RWPE2 (cell line): ENCODE data around the gene SLC44A2.

ENCODE experiments used
- ATAC-seq: fragments of 200-7000 bp; cut with Tn5 transposase; 3 replicates; pipeline ENCODE4 v1.9.1; 2021; ENCODE audit warnings: low read depth
- DNase-seq: peaks from one replicate; pipeline ENCODE4 v3.0.0-alpha.2; 2020; ENCODE audit warnings: low spot score
- H3K27ac ChIP-seq: fragments of 450-650 bp; 2 replicates; pipeline ENCODE4 v1.5.1; 2017; ENCODE audit warnings: mild to moderate bottlenecking; ENCODE audit not compliant: poor library complexity, severe bottlenecking
- H3K27me3 ChIP-seq: fragments of 250-450 bp; sonication (Bioruptor Pico); 2 replicates; pipeline ENCODE4 v1.5.1; 2021; ENCODE audit warnings: mild to moderate bottlenecking, moderate library complexity; ENCODE audit not compliant: insufficient read depth, poor library complexity, severe bottlenecking
- H3K36me3 ChIP-seq: fragments of 250-450 bp; sonication (Bioruptor Pico); 2 replicates; pipeline ENCODE4 v1.5.1; 2020; ENCODE audit warnings: low read depth, mild to moderate bottlenecking, moderate library complexity
- H3K4me1 ChIP-seq: fragments of 250-450 bp; sonication (Bioruptor Pico); 2 replicates; pipeline ENCODE4 v1.5.1; 2021; ENCODE audit warnings: mild to moderate bottlenecking, moderate library complexity; ENCODE audit not compliant: insufficient read depth, poor library complexity, severe bottlenecking
- H3K4me3 ChIP-seq: fragments of 250-450 bp; sonication (Bioruptor Pico); 2 replicates; pipeline ENCODE4 v1.5.1; 2021; ENCODE audit warnings: mild to moderate bottlenecking, moderate library complexity; ENCODE audit not compliant: severe bottlenecking
- H3K9me3 ChIP-seq: fragments of 250-450 bp; sonication (Bioruptor Pico); 2 replicates; pipeline ENCODE4 v1.5.1; 2021; ENCODE audit warnings: mild to moderate bottlenecking, moderate library complexity; ENCODE audit not compliant: severe bottlenecking
- TF ChIP-seq, protein P1 (sequence below): fragments of 450-650 bp; IDR thresholded peaks from one replicate; pipeline ENCODE4 v1.5.1; 2017; ENCODE audit warnings: mild to moderate bottlenecking, moderate library complexity; ENCODE audit not compliant: poor library complexity, severe bottlenecking

The SLC44A2 gene

DNA sequence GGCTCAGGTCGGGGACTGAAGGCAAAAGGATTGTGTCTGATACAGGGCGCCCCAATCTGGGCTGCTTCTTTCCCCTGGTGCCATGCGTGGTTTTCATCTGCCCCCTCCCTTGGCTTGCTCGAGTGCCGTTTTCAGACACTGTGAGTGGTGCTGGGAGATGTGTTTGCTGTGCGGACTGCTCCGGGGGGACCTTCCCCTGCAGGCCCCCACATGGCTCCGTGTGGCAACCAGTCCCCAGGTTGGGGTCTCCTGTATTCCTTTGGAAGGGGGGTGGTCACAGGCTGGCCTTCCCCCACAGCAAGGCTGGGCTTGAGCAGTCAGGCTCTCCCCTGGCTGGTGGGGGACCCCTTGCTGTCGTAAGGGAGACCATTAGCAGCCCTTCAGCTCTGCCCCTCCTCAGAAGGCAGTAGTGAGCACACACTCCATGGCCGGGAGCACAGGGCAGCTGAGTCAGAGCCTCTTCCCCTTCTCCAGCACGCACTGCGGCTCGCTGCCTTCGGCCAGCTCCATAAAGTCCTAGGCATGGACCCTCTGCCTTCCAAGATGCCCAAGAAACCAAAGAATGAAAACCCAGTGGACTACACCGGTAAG is 55.3 kb downstream of the SLC44A2 start:
- Histone ChIP-seq H3K4me1 (no peaks in the 10 kb centered on the region), H3K4me3 (no peak overlapping the region), H3K36me3 (peaks cover 95% of the 10 kb centered on the region), H3K27me3 (no peaks in the 10 kb centered on the region), H3K27ac (no peak overlapping the region), H3K9me3 (no peaks in the 10 kb centered on the region)
- DNase-seq (no peak), ATAC-seq (no peak)
- TF ChIP-seq, protein P1, sequence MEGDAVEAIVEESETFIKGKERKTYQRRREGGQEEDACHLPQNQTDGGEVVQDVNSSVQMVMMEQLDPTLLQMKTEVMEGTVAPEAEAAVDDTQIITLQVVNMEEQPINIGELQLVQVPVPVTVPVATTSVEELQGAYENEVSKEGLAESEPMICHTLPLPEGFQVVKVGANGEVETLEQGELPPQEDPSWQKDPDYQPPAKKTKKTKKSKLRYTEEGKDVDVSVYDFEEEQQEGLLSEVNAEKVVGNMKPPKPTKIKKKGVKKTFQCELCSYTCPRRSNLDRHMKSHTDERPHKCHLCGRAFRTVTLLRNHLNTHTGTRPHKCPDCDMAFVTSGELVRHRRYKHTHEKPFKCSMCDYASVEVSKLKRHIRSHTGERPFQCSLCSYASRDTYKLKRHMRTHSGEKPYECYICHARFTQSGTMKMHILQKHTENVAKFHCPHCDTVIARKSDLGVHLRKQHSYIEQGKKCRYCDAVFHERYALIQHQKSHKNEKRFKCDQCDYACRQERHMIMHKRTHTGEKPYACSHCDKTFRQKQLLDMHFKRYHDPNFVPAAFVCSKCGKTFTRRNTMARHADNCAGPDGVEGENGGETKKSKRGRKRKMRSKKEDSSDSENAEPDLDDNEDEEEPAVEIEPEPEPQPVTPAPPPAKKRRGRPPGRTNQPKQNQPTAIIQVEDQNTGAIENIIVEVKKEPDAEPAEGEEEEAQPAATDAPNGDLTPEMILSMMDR: no peak

- no peak overlapping the region for H3K27ac ChIP-seq
- TF ChIP-seq, protein P1: no peak
- H3K4me3 ChIP-seq: no peak overlapping the region
- DNase-seq (no peak), ATAC-seq (no peak)
- H3K9me3 ChIP-seq: no peaks in the 10 kb centered on the region
- H3K4me1 ChIP-seq: no peaks in the 10 kb centered on the region
- H3K36me3 ChIP-seq: peaks cover 96% of the 10 kb centered on the region
- H3K27me3 ChIP-seq: no peaks in the 10 kb centered on the region
These were observed 56.3 kb downstream of the SLC44A2 start for GRCh38 chr19:10681658-10682057.

GRCh38 chr19:10682397-10683063 is 57.2 kb downstream of the SLC44A2 start:
- no peaks in the 10 kb centered on the region for H3K9me3 ChIP-seq
- H3K4me1 ChIP-seq: no peaks in the 10 kb centered on the region
- TF ChIP-seq, protein P1: no peak
- no peaks in the 10 kb centered on the region for H3K27me3 ChIP-seq
- peaks cover 93% of the 10 kb centered on the region for H3K36me3 ChIP-seq
- no peak overlapping the region for H3K4me3 ChIP-seq
- DNase-seq (no peak), ATAC-seq (no peak)
- no peak overlapping the region for H3K27ac ChIP-seq

GRCh38 chr19:10683064-10683426 is 57.7 kb downstream of the SLC44A2 start:
- ATAC-seq (no peak), DNase-seq (no peak)
- TF ChIP-seq, protein P1: no peak
- H3K36me3 ChIP-seq: peaks cover 93% of the 10 kb centered on the region
- H3K4me3 ChIP-seq: no peak overlapping the region
- H3K9me3 ChIP-seq: no peaks in the 10 kb centered on the region
- H3K27me3 ChIP-seq: no peaks in the 10 kb centered on the region
- H3K27ac ChIP-seq: no peak overlapping the region
- no peaks in the 10 kb centered on the region for H3K4me1 ChIP-seq

- DNase-seq: no peak
- Histone ChIP-seq H3K27ac (no peak overlapping the region), H3K9me3 (no peaks in the 10 kb centered on the region), H3K36me3 (peaks cover 93% of the 10 kb centered on the region), H3K4me3 (no peak overlapping the region), H3K4me1 (no peaks in the 10 kb centered on the region), H3K27me3 (no peaks in the 10 kb centered on the region)
- TF ChIP-seq, protein P1: no peak
- ATAC-seq: no peak
These were observed 58.2 kb downstream of the SLC44A2 start for GRCh38 chr19:10683582-10683981.
